Smooth muscle cell (in vitro differentiated cells): ENCODE results near the gene ADARB1. TPM values are rescaled to one million over a fixed set of nuclear protein-coding genes. Genes with fewer than 3 reads are reported as not detected.

Experiments used
- DNase-seq: peaks from one replicate; lab custom pipeline; 2025; ENCODE audit not compliant: unreplicated experiment; lab: John Stamatoyannopoulos, UW
- H2AFZ ChIP-seq: fragments of 200-600 bp; sonication (generic); 2 replicates; pipeline ENCODE4 v1.6.0; 2016; ENCODE audit warnings: antibody characterized with exemption, low read depth, mild to moderate bottlenecking
- H3F3A ChIP-seq: fragments of 200-600 bp; sonication (generic); 2 replicates; pipeline ENCODE4 v1.6.0; 2017; ENCODE audit warnings: antibody characterized with exemption, low read depth
- H3K27ac ChIP-seq: fragments of 200-600 bp; sonication (generic); 2 replicates; pipeline ENCODE4 v1.5.1; 2016; ENCODE audit warnings: low read depth, mild to moderate bottlenecking
- H3K27me3 ChIP-seq: fragments of 200-600 bp; sonication (generic); 2 replicates; pipeline ENCODE4 v1.6.1; 2016; ENCODE audit warnings: low read depth, mild to moderate bottlenecking
- H3K36me3 ChIP-seq: fragments of 200-600 bp; sonication (generic); 2 replicates; pipeline ENCODE4 v1.5.1; 2016; ENCODE audit warnings: low read depth
- H3K4me1 ChIP-seq: fragments of 200-600 bp; sonication (generic); 2 replicates; pipeline ENCODE4 v1.5.1; 2016; ENCODE audit warnings: low read depth
- H3K4me2 ChIP-seq: fragments of 200-600 bp; sonication (generic); 2 replicates; pipeline ENCODE4 v1.6.0; 2016; ENCODE audit warnings: mild to moderate bottlenecking
- H3K4me3 ChIP-seq: fragments of 200-600 bp; sonication (generic); 2 replicates; pipeline ENCODE4 v1.5.1; 2016; ENCODE audit warnings: mild to moderate bottlenecking
- H3K79me2 ChIP-seq: fragments of 200-600 bp; sonication (generic); 2 replicates; pipeline ENCODE4 v1.6.0; 2016; ENCODE audit warnings: low read depth, mild to moderate bottlenecking
- H3K9ac ChIP-seq: fragments of 200-600 bp; sonication (generic); 2 replicates; pipeline ENCODE4 v1.6.0; 2016; ENCODE audit warnings: low read depth
- H3K9me3 ChIP-seq: fragments of 200-600 bp; sonication (generic); replicated peaks from 2 replicates; pipeline ENCODE4 v1.5.1; 2016; ENCODE audit warnings: low read depth
- H4K20me1 ChIP-seq: fragments of 200-600 bp; sonication (generic); 2 replicates; pipeline ENCODE4 v1.6.0; 2016; ENCODE audit warnings: low read depth
- CTCF ChIP-seq: fragments of 200-600 bp; sonication (generic); IDR thresholded peaks from 2 replicates; pipeline ENCODE4 v1.5.1; 2017; ENCODE audit warnings: borderline replicate concordance, mild to moderate bottlenecking, antibody characterized with exemption; ENCODE audit not compliant: insufficient read depth, poor library complexity, severe bottlenecking
- WGBS: methylation state at CpG from one replicate; pipeline ENCODE4 v1.1.7; 2016; ENCODE audit warnings: low lambda C conversion rate; 5-methylcytosine and 5-hydroxymethylcytosine counted together
- polyA plus RNA-seq: library from polyadenylated mRNA; unstranded; fragments of >200 nt; fragmentation: Nextera tagmentation; extraction: Ambion mirVana; gene quantifications from 2 replicates; pipeline ENCODE4 v1.2.1, GENCODE V29; 2016
- total RNA-seq: library from RNA; depleted of rRNA; stranded (reverse); fragments of >200 nt; gene quantifications from 2 replicates; pipeline ENCODE4 v1.2.3, GENCODE V29; 2014

ADARB1 gene
- total and polyA plus RNA-seq, 2 experiments from 2014 or later: 25.6 to 28.9 TPM

- Histone ChIP-seq H3K36me3 (no peaks in the 10 kb centered on the region), H2AFZ (no peak overlapping the region), H3K79me2 (peaks cover 76% of the 10 kb centered on the region), H3K27me3 (no peaks in the 10 kb centered on the region), H3K4me3 (no peak overlapping the region), H3K27ac (no peak overlapping the region), H3F3A (no peaks in the 10 kb centered on the region), H3K9ac (no peak overlapping the region), H3K4me2 (no peak overlapping the region), H3K9me3 (no peaks in the 10 kb centered on the region), H3K4me1 (peaks cover 5% of the 10 kb centered on the region), H4K20me1 (peaks cover 92% of the 10 kb centered on the region)
- TF ChIP-seq CTCF: no peak
- no peak for DNase-seq
- WGBS: 100% methylated on average over 2 of the region's 2 CpGs
These were observed 43.7 kb downstream of the ADARB1 start for GRCh38 chr21:45118099-45118498.

- peaks cover 5% of the 10 kb centered on the region for H3K4me1 ChIP-seq
- TF ChIP-seq CTCF: no peak
- H4K20me1 ChIP-seq: peaks cover 91% of the 10 kb centered on the region
- H3K27ac ChIP-seq: no peak overlapping the region
- no peak overlapping the region for H3K4me2 ChIP-seq
- WGBS: 94% methylated on average over 7 of the region's 7 CpGs
- no peak overlapping the region for H3K4me3 ChIP-seq
- H2AFZ ChIP-seq: no peak overlapping the region
- peaks cover 77% of the 10 kb centered on the region for H3K79me2 ChIP-seq
- H3K36me3 ChIP-seq: no peaks in the 10 kb centered on the region
- DNase-seq: no peak
- H3K9ac ChIP-seq: no peak overlapping the region
- H3F3A ChIP-seq: no peaks in the 10 kb centered on the region
- no peaks in the 10 kb centered on the region for H3K27me3 ChIP-seq
- H3K9me3 ChIP-seq: no peaks in the 10 kb centered on the region
These were observed 45.4 kb downstream of the ADARB1 start for GRCh38 chr21:45119812-45120211.

GRCh38 chr21:45120975-45121374 lies 46.6 kb downstream of the ADARB1 start:
- H3K36me3 ChIP-seq: no peaks in the 10 kb centered on the region
- WGBS: 12% methylated on average over 6 of the region's 6 CpGs
- H3K9me3 ChIP-seq: no peaks in the 10 kb centered on the region
- H3F3A ChIP-seq: no peaks in the 10 kb centered on the region
- peaks cover 5% of the 10 kb centered on the region for H3K4me1 ChIP-seq
- H2AFZ ChIP-seq: no peak overlapping the region
- peaks cover 78% of the 10 kb centered on the region for H3K79me2 ChIP-seq
- H3K27ac ChIP-seq: no peak overlapping the region
- H3K4me2 ChIP-seq: peak overlapping the region; percentile 43
- no peak overlapping the region for H3K9ac ChIP-seq
- TF ChIP-seq CTCF: no peak
- no peak for DNase-seq
- H3K27me3 ChIP-seq: no peaks in the 10 kb centered on the region
- peaks cover 90% of the 10 kb centered on the region for H4K20me1 ChIP-seq
- no peak overlapping the region for H3K4me3 ChIP-seq

- no peak overlapping the region for H3K4me2 ChIP-seq
- H3K36me3 ChIP-seq: no peaks in the 10 kb centered on the region
- H3K27ac ChIP-seq: no peak overlapping the region
- no peak overlapping the region for H3K9ac ChIP-seq
- no peak overlapping the region for H2AFZ ChIP-seq
- no peak overlapping the region for H3K4me3 ChIP-seq
- H4K20me1 ChIP-seq: peaks cover 90% of the 10 kb centered on the region
- DNase-seq: no peak
- TF ChIP-seq CTCF: no peak
- H3K9me3 ChIP-seq: no peaks in the 10 kb centered on the region
- no peaks in the 10 kb centered on the region for H3F3A ChIP-seq
- H3K79me2 ChIP-seq: peaks cover 80% of the 10 kb centered on the region
- WGBS: 95% methylated on average over 6 of the region's 6 CpGs
- H3K4me1 ChIP-seq: peaks cover 5% of the 10 kb centered on the region
- no peaks in the 10 kb centered on the region for H3K27me3 ChIP-seq
These were observed 47.6 kb downstream of the ADARB1 start for GRCh38 chr21:45122030-45122429.
